Kidney (tissue), 14 donors: ENCODE measurements around the gene SMIM31. TPM values are rescaled to one million over a fixed set of nuclear protein-coding genes. Genes with fewer than 3 reads are reported as not detected.
A peak's percentile ranks its signal among the peaks of the same experiment; 100 is the strongest.

Experiments used
- DNase-seq, 5 donors: peaks; one replicate each; pipeline ENCODE4 v3.0.0-alpha.2; 2013 to 2020
- FAIRE-seq: peaks from 2 replicates; lab custom pipeline; 2012; peaks lifted over from hg19 to GRCh38; lab: Jason Lieb, UNC
- H3K27ac ChIP-seq, 2 donors: one replicate each; pipeline ENCODE4 v1.7.0; 2013; ENCODE audit warnings: low read depth in 2 of 2, low read length in 2 of 2, inconsistent platforms in 1 of 2
- H3K27me3 ChIP-seq: one replicate; pipeline ENCODE4 v1.7.1; 2013; ENCODE audit warnings: low read length, inconsistent platforms; ENCODE audit not compliant: control insufficient read depth, insufficient read depth
- H3K36me3 ChIP-seq, 3 donors: one replicate each; pipeline versions ENCODE4 v1.7.0 to v1.7.1; 2013; ENCODE audit warnings: low read length in 3 of 3, control low read depth in 1 of 3, inconsistent platforms in 1 of 3; ENCODE audit not compliant: insufficient read depth in 3 of 3, control insufficient read depth in 2 of 3
- H3K4me1 ChIP-seq, 3 donors: one replicate each; pipeline versions ENCODE4 v1.7.0 to v1.7.1; 2013; ENCODE audit warnings: low read length in 3 of 3, inconsistent platforms in 1 of 3, low read depth in 1 of 3; ENCODE audit not compliant: control insufficient read depth in 2 of 3, insufficient read depth in 2 of 3
- H3K4me3 ChIP-seq, 3 donors: one replicate each; pipeline versions ENCODE4 v1.7.0 to v1.8.1; 2013; ENCODE audit warnings: low read length in 3 of 3, control low read depth in 1 of 3, inconsistent platforms in 1 of 3
- H3K9ac ChIP-seq, 3 donors: one replicate each; pipeline versions ENCODE4 v1.7.0 to v1.7.1; 2013; ENCODE audit warnings: low read length in 3 of 3, control low read depth in 1 of 3, inconsistent platforms in 1 of 3
- H3K9me3 ChIP-seq, 3 donors: one replicate each; pipeline versions ENCODE4 v1.7.0 to v1.7.1; 2013; ENCODE audit warnings: low read length in 3 of 3, control low read depth in 1 of 3, inconsistent platforms in 1 of 3; ENCODE audit not compliant: control insufficient read depth in 2 of 3, insufficient read depth in 1 of 3
- intact Hi-C: fragments of 100-400 bp; cut with DNase I; formaldehyde crosslinking; loops from one replicate; pipeline ENCODE4 v1.11.1; 2022
- polyA plus RNA-seq: library from polyadenylated mRNA; stranded (reverse); fragments of 350-450 nt; fragmentation: Illumina TruSeq; extraction: RNeasy Lipid Tissue Mini Kit (QIAGEN cat#74804); gene quantifications from one replicate; pipeline ENCODE4 v1.2.3, GENCODE V29; 2014; ENCODE audit warnings: low read depth, low replicate concordance; ENCODE audit not compliant: insufficient read depth
- total RNA-seq: library from RNA; stranded (reverse); fragmentation: NEBNext Ultra II Directional; extraction: Animal tissue kit (Norgen Biotek cat#: 25700); gene quantifications from one replicate; pipeline ENCODE4 v1.2.1, GENCODE V29; 2021
- TF ChIP-seq, protein P1 (sequence below): IDR thresholded peaks from 3 replicates; pipeline ENCODE4 v1.5.1; 2012; ENCODE audit warnings: mild to moderate bottlenecking, moderate library complexity, borderline replicate concordance; ENCODE audit not compliant: insufficient read depth; ENCODE audit errors: extremely low read depth
- donor health status: control.
- donor health status: control.
- donor health status: control.
- donor health status: control.
- donor health status: control.
- donor health status: DM: yes; HTN: yes; CAD: no.
- donor health status: Normal renal cell carcinoma (clear cell type).

Gene SMIM31
- total and polyA plus RNA-seq, 2 donors from 2014 or later: not detected

DNA sequence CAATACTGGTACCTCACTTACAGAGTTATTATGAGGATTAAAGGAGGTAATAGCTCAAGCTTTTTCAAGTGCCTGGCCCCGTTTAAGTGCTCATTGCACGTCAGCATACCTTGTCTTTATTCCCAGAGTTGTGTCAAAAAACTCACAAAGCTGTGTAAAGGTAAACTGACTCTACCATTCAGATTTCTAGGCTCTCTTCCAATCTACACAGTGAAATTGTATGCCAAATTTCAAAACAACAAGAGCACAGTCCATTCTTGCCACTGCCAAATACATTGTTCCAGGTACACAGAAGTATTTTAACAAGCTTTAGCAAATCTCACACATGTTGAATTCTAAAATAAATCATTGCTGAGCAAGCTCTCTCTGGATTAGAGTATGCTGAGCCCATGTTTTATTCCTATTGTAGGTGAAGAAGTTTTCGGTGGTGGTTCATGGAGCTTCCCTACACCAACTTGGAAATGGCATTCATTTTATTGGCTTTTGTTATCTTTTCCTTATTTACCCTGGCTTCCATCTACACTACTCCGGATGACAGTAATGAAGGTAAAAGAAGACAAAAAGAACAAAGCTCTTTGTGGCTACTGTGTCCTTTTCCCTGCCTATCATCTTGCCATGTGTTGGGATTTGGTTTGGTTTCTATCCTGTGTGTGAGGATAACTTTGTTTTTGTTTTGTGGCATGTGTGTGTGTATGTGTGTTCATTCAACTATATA lies 16.2 kb downstream of the SMIM31 start:
- FAIRE-seq (no peak), DNase-seq (no peak)
- Histone ChIP-seq H3K36me3 (no peaks in the 10 kb centered on the region), H3K9ac (no peak overlapping the region), H3K27ac (no peak overlapping the region), H3K27me3 (no peaks in the 10 kb centered on the region), H3K4me1 (no peaks in the 10 kb centered on the region), H3K9me3 (no peaks in the 10 kb centered on the region), H3K4me3 (no peak overlapping the region)
- TF ChIP-seq, protein P1, sequence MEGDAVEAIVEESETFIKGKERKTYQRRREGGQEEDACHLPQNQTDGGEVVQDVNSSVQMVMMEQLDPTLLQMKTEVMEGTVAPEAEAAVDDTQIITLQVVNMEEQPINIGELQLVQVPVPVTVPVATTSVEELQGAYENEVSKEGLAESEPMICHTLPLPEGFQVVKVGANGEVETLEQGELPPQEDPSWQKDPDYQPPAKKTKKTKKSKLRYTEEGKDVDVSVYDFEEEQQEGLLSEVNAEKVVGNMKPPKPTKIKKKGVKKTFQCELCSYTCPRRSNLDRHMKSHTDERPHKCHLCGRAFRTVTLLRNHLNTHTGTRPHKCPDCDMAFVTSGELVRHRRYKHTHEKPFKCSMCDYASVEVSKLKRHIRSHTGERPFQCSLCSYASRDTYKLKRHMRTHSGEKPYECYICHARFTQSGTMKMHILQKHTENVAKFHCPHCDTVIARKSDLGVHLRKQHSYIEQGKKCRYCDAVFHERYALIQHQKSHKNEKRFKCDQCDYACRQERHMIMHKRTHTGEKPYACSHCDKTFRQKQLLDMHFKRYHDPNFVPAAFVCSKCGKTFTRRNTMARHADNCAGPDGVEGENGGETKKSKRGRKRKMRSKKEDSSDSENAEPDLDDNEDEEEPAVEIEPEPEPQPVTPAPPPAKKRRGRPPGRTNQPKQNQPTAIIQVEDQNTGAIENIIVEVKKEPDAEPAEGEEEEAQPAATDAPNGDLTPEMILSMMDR: no peak
- intact Hi-C loops: no loop called here

DNA sequence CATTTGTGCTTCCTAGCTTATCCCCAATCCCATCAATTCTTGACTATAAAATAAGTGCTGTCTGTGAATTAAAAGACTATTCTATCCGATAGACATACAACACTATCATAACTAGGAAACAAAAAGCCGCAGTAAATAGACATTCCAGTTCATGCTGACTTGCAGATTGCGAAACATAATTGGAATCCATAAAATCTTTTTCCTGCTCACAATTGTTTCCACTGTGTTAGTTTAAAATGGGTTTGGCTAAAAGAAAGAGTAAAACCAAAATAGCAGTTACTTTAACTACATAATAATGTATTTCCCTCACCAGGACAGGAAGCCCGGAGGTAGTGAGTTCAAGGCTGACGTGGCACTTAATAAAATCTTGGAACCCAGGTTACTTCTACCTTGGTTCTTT lies 17.2 kb downstream of the SMIM31 start:
- Histone ChIP-seq H3K9ac (no peak overlapping the region), H3K9me3 (no peaks in the 10 kb centered on the region), H3K27ac (no peak overlapping the region), H3K4me1 (no peaks in the 10 kb centered on the region), H3K27me3 (no peaks in the 10 kb centered on the region), H3K36me3 (no peaks in the 10 kb centered on the region), H3K4me3 (no peak overlapping the region)
- DNase-seq (no peak), FAIRE-seq (no peak)
- intact Hi-C loops: no loop called here
- TF ChIP-seq, protein P1: no peak

DNA sequence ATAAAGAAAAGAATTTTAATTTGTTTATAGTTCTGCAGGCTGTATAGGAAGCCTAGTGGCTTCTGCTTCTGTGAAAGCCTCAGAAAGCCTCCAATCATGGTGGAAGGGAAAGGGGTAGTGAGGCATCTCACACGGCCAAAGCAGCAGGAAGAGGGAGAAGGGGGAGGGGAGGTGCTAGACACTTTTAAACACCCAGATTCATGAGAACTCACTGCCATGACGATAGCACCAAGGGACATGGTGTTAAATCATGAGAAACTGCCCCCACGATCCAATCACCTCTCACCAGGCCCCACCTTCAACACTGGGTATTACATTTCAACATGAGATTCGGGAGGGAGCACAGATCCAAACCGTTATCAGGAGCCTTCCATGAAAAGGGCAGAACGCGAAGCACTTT lies 18.1 kb downstream of the SMIM31 start:
- FAIRE-seq (no peak), DNase-seq (peak in 1 of 5 donors; percentile 30)
- Histone ChIP-seq H3K4me1 (no peaks in the 10 kb centered on the region), H3K27ac (no peak overlapping the region), H3K9me3 (no peaks in the 10 kb centered on the region), H3K36me3 (no peaks in the 10 kb centered on the region), H3K9ac (no peak overlapping the region), H3K27me3 (no peaks in the 10 kb centered on the region), H3K4me3 (no peak overlapping the region)
- intact Hi-C loops: no loop called here
- TF ChIP-seq, protein P1: no peak
